GM23338 (cell line): ENCODE data around the gene AP1S3. TPM values are rescaled to one million over a fixed set of nuclear protein-coding genes. Genes with fewer than 3 reads are reported as not detected.

Source experiments
- ATAC-seq: fragments of 200-7000 bp; cut with Tn5 transposase; 3 replicates; pipeline ENCODE4 v1.9.1; 2020
- DNase-seq: peaks from one replicate; pipeline ENCODE4 v3.0.0-alpha.2; 2015; ENCODE audit warnings: low spot score
- H2AFZ ChIP-seq: fragments of 200-600 bp; sonication (generic); 2 replicates; pipeline ENCODE4 v1.8.0; 2016; ENCODE audit warnings: antibody characterized with exemption, mild to moderate bottlenecking, moderate library complexity
- H3F3A ChIP-seq: fragments of 200-600 bp; sonication (generic); replicated peaks from 2 replicates; pipeline ENCODE4 v1.8.0; 2017; ENCODE audit warnings: antibody characterized with exemption, mixed run types, low read depth
- H3K27ac ChIP-seq: fragments of 200-600 bp; sonication (generic); 2 replicates; pipeline ENCODE4 v1.6.1; 2016; ENCODE audit warnings: low read depth
- H3K27me3 ChIP-seq: fragments of 200-600 bp; sonication (generic); 2 replicates; pipeline ENCODE4 v1.8.0; 2016; ENCODE audit warnings: mild to moderate bottlenecking, mixed run types, moderate library complexity; ENCODE audit not compliant: insufficient read depth
- H3K36me3 ChIP-seq: fragments of 200-600 bp; sonication (generic); 2 replicates; pipeline ENCODE4 v1.8.0; 2016; ENCODE audit warnings: mild to moderate bottlenecking; ENCODE audit not compliant: insufficient read depth
- H3K4me1 ChIP-seq: fragments of 200-600 bp; sonication (generic); 2 replicates; pipeline ENCODE4 v1.8.0; 2016; ENCODE audit warnings: mild to moderate bottlenecking, moderate library complexity; ENCODE audit not compliant: insufficient read depth
- H3K4me2 ChIP-seq: fragments of 200-600 bp; sonication (generic); 2 replicates; pipeline ENCODE4 v1.7.1; 2017; ENCODE audit warnings: mixed run types
- H3K4me3 ChIP-seq: fragments of 200-600 bp; sonication (generic); 2 replicates; pipeline ENCODE4 v1.6.1; 2016; ENCODE audit warnings: mixed run types
- H3K79me2 ChIP-seq: fragments of 200-600 bp; sonication (generic); replicated peaks from 2 replicates; pipeline ENCODE4 v1.8.0; 2017; ENCODE audit warnings: mild to moderate bottlenecking; ENCODE audit not compliant: insufficient read depth
- H3K9me2 ChIP-seq: fragments of 200-600 bp; sonication (generic); 2 replicates; pipeline ENCODE4 v1.8.0; 2017; ENCODE audit not compliant: insufficient read depth
- H4K20me1 ChIP-seq: fragments of 200-600 bp; sonication (generic); replicated peaks from 2 replicates; pipeline ENCODE4 v1.8.0; 2017; ENCODE audit warnings: mild to moderate bottlenecking; ENCODE audit not compliant: insufficient read depth
- H3K27ac Mint-ChIP-seq: 2 replicates; pipeline ENCODE4 v1.8.0; 2020; ENCODE audit warnings: inconsistent platforms, mild to moderate bottlenecking, moderate library complexity, mixed read lengths
- H3K27me3 Mint-ChIP-seq: 3 replicates; pipeline ENCODE4 v1.8.0; 2022; ENCODE audit warnings: low read depth, mild to moderate bottlenecking, moderate library complexity, mixed read lengths, inconsistent platforms; ENCODE audit not compliant: insufficient read depth, poor library complexity
- H3K36me3 Mint-ChIP-seq: 3 replicates; pipeline ENCODE4 v1.8.0; 2021; ENCODE audit warnings: low read depth, mild to moderate bottlenecking, inconsistent platforms, moderate library complexity, mixed read lengths
- H3K4me1 Mint-ChIP-seq: 3 replicates; pipeline ENCODE4 v1.8.0; 2020; ENCODE audit warnings: mild to moderate bottlenecking, inconsistent platforms, mixed read lengths
- H3K4me3 Mint-ChIP-seq: 3 replicates; pipeline ENCODE4 v1.8.0; 2021; ENCODE audit warnings: moderate library complexity, mild to moderate bottlenecking, inconsistent platforms, mixed read lengths
- H3K9me3 Mint-ChIP-seq: 3 replicates; pipeline ENCODE4 v1.8.0; 2020; ENCODE audit warnings: moderate library complexity, mild to moderate bottlenecking, inconsistent platforms, mixed read lengths
- CREB1 ChIP-seq: fragments of 250-450 bp; sonication (Bioruptor Pico); IDR thresholded peaks from 2 replicates; pipeline ENCODE4 v1.5.0; 2020; ENCODE audit warnings: low read depth, mild to moderate bottlenecking, moderate library complexity
- ETS1 ChIP-seq: IDR thresholded peaks from 2 replicates; pipeline ENCODE4 v1.6.1; 2016; ENCODE audit warnings: antibody characterized with exemption
- EZH2phosphoT487 ChIP-seq: fragments of 200-600 bp; sonication (generic); IDR thresholded peaks from one replicate; pipeline ENCODE4 v1.8.1; 2018; ENCODE audit warnings: antibody characterized with exemption; ENCODE audit not compliant: unreplicated experiment
- JUNB ChIP-seq: IDR thresholded peaks from one replicate; pipeline ENCODE4 v1.6.1; 2016; ENCODE audit warnings: antibody characterized with exemption; ENCODE audit not compliant: unreplicated experiment
- NANOG ChIP-seq: IDR thresholded peaks from 2 replicates; pipeline ENCODE4 v1.6.1; 2016; ENCODE audit warnings: antibody characterized with exemption, borderline replicate concordance
- STAT1 ChIP-seq: IDR thresholded peaks from one replicate; pipeline ENCODE4 v1.6.1; 2016; ENCODE audit warnings: antibody characterized with exemption; ENCODE audit not compliant: unreplicated experiment
- ZNF114 ChIP-seq: fragments of 250-450 bp; sonication (Bioruptor Pico); IDR thresholded peaks from 2 replicates; pipeline ENCODE4 v1.5.0; 2020; ENCODE audit warnings: mild to moderate bottlenecking, moderate library complexity
- ZNF331 ChIP-seq: fragments of 250-450 bp; sonication (Bioruptor Pico); IDR thresholded peaks from 2 replicates; pipeline ENCODE4 v1.5.0; 2020; ENCODE audit warnings: low read depth, mild to moderate bottlenecking, moderate library complexity
- ZNF462 ChIP-seq: fragments of 250-450 bp; sonication (Bioruptor Pico); IDR thresholded peaks from 2 replicates; pipeline ENCODE4 v1.5.0; 2020; ENCODE audit warnings: mild to moderate bottlenecking, moderate library complexity
- polyA plus RNA-seq: library from polyadenylated mRNA; unstranded; fragments of >200 nt; fragmentation: Nextera tagmentation; extraction: Ambion mirVana; gene quantifications from 2 replicates; pipeline ENCODE4 v1.2.1, GENCODE V29; 2016
- total RNA-seq: library from RNA; depleted of rRNA; stranded (reverse); fragments of >200 nt; shearing (Covaris generic); gene quantifications from 2 replicates; pipeline ENCODE4 v1.2.3, GENCODE V29; 2014
- TF ChIP-seq, protein P1 (sequence below), 2 experiments: fragments of 200-600 bp in 1 of 2; sonication (generic) in 1 of 2; conservative IDR thresholded peaks; 2 replicates each; pipeline versions ENCODE4 v1.5.1 to v1.6.1; 2016 to 2017; ENCODE audit warnings: antibody characterized with exemption in 2 of 2, low read depth in 2 of 2, mild to moderate bottlenecking in 2 of 2, moderate library complexity in 1 of 2
- TF ChIP-seq, protein P2 (sequence below): IDR thresholded peaks from one replicate; pipeline ENCODE4 v1.6.1; 2018; ENCODE audit warnings: antibody characterized with exemption; ENCODE audit not compliant: unreplicated experiment

AP1S3 gene
- total and polyA plus RNA-seq, 2 experiments from 2014 or later, result 8.8 to 25.5 TPM

DNA sequence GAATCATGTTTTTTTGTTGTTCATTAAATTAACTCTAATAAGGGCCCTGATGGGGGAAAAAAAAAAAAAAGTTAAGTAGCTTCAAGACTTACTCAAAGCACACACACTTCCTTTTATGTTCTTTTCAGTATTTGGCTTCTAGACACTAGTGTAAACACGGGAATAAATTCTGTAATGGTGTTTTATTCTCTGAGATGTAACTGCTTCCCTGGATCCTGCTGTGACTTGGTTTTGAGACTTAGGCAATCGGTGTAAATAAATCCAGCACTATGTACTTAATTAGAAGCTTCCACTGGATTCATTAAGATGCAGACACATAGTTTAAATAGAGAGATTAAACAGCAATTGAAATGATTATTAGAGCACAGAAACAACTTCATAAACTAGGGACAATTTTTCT lies 26.1 kb upstream of the AP1S3 start (continued):
- TF ChIP-seq NANOG, result no peak
- TF ChIP-seq CREB1, result no peak

DNA sequence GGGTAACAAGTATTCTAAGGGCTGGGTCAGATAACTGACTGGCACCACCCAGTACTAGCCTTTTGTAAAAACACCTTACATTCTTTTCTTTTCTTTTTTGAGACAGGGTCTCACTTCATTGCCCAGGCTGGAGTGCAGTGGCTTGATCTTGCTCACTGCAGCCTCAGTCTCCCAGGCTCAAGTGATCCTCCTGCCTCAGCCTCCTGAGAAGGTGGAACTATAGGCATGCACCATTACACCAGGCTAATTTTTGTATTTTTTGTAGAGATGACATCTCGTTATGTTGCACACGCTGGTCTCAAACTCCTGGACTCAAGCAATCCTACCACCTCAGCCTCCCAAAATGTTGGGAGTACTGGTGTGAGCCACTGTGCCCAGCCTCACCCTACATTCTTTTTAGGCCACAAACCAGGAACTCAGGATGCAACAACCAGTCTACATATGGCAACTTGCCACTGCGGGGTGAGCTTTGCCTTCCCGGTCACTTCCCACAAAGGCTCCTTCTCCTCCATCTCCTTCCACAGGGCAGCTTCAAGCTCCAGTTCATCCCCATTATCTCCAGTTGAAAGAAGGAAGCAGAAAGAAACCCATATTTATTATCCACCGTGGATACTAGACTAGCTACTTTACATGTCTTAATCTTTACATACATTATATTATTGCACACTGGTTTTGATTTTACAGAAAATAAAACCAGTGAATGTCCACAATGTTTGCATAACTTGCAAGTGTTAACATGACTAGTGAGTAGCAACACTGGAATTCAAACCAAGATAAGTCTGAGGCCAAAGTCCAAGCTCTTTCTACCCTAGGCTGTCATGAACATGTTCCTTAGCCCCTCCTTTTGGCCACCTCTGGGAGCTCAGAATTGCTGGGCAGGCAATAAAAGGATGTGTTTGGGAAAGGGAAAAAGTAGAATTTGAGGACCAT lies 23.7 kb upstream of the AP1S3 start:
- Histone ChIP-seq H3K4me1 (no peaks in the 10 kb centered on the region), H3K4me2 (no peak overlapping the region), H2AFZ (no peak overlapping the region), H3K27ac (no peak overlapping the region), H4K20me1 (no peaks in the 10 kb centered on the region), H3K9me2 (no peaks in the 10 kb centered on the region), H3K4me3 (no peak overlapping the region), H3K79me2 (no peaks in the 10 kb centered on the region), H3F3A (no peaks in the 10 kb centered on the region), H3K36me3 (no peaks in the 10 kb centered on the region), H3K27me3 (no peaks in the 10 kb centered on the region)
- Mint-ChIP-seq H3K27me3 (peaks cover 5% of the 10 kb centered on the region), H3K4me3 (no peak overlapping the region), H3K36me3 (no peaks in the 10 kb centered on the region), H3K4me1 (peaks cover 3% of the 10 kb centered on the region; the same call in 1 of the 3 replicates), H3K9me3 (no peaks in the 10 kb centered on the region), H3K27ac (no peak overlapping the region)
- no peak for DNase-seq
- no peak for ATAC-seq
- no peak for TF ChIP-seq ZNF462 (CRISPR knock-in tag)
- no peak for TF ChIP-seq ZNF114
- no peak for TF ChIP-seq JUNB
- TF ChIP-seq, protein P1, sequence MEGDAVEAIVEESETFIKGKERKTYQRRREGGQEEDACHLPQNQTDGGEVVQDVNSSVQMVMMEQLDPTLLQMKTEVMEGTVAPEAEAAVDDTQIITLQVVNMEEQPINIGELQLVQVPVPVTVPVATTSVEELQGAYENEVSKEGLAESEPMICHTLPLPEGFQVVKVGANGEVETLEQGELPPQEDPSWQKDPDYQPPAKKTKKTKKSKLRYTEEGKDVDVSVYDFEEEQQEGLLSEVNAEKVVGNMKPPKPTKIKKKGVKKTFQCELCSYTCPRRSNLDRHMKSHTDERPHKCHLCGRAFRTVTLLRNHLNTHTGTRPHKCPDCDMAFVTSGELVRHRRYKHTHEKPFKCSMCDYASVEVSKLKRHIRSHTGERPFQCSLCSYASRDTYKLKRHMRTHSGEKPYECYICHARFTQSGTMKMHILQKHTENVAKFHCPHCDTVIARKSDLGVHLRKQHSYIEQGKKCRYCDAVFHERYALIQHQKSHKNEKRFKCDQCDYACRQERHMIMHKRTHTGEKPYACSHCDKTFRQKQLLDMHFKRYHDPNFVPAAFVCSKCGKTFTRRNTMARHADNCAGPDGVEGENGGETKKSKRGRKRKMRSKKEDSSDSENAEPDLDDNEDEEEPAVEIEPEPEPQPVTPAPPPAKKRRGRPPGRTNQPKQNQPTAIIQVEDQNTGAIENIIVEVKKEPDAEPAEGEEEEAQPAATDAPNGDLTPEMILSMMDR (conservative IDR thresholded peaks at IDR 0.05; ENCODE audit: low read depth in 2 of 2), result no peak; a peak in 1 of 4 replicates
- TF ChIP-seq, protein P2, sequence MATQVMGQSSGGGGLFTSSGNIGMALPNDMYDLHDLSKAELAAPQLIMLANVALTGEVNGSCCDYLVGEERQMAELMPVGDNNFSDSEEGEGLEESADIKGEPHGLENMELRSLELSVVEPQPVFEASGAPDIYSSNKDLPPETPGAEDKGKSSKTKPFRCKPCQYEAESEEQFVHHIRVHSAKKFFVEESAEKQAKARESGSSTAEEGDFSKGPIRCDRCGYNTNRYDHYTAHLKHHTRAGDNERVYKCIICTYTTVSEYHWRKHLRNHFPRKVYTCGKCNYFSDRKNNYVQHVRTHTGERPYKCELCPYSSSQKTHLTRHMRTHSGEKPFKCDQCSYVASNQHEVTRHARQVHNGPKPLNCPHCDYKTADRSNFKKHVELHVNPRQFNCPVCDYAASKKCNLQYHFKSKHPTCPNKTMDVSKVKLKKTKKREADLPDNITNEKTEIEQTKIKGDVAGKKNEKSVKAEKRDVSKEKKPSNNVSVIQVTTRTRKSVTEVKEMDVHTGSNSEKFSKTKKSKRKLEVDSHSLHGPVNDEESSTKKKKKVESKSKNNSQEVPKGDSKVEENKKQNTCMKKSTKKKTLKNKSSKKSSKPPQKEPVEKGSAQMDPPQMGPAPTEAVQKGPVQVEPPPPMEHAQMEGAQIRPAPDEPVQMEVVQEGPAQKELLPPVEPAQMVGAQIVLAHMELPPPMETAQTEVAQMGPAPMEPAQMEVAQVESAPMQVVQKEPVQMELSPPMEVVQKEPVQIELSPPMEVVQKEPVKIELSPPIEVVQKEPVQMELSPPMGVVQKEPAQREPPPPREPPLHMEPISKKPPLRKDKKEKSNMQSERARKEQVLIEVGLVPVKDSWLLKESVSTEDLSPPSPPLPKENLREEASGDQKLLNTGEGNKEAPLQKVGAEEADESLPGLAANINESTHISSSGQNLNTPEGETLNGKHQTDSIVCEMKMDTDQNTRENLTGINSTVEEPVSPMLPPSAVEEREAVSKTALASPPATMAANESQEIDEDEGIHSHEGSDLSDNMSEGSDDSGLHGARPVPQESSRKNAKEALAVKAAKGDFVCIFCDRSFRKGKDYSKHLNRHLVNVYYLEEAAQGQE, result no peak
- TF ChIP-seq CREB1, result no peak
- TF ChIP-seq NANOG, result no peak
- TF ChIP-seq ETS1, result no peak
- no peak for TF ChIP-seq STAT1
- no peak for TF ChIP-seq EZH2phosphoT487
- no peak for TF ChIP-seq ZNF331 (CRISPR knock-in tag)
